ENCODE data around the gene BID.
A peak's percentile ranks its signal among the peaks of the same experiment; 100 is the strongest.

The BID gene

DNA sequence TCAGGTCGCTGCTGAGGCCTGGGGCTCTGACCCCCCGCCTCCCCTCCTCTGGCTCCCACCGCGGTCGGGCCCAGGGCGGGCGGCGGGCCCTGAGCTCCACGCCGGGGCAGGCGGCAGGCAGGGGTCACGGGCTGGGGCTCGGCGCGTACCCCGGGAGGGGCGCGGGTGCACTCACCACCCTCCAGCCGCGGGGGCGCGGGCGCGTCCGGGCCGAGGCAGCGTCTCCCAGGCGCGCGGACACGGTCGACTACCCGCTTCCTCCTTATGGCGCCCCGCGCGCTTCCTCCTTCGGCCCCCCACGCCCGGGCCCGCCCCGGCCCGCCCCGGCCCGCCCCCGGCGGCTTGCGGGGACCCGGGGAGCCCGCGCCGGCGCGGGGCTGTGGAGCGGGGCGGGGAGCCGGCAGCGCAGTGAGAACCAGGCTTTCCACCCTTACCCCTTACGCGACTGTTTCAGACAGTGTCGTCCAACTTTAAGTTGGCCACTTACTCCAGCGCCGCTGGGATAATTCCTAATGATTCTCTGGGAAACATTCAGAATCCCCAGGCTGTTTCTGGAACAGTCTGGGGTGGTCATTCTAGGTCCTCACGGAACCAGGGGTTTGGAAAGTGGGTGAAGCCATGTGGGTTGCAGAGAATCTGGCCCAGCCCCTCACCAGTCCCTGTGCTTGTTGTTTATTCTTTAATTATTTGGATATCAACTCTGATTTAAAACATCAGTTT, at the start of gene BID:
TSS of gene BID (minus strand) at position 264 of the 720 bp plus-strand sequence. CDS start 24,353 bp downstream, outside the sequence.
- DNase-seq, result peak; percentile 46

DNA sequence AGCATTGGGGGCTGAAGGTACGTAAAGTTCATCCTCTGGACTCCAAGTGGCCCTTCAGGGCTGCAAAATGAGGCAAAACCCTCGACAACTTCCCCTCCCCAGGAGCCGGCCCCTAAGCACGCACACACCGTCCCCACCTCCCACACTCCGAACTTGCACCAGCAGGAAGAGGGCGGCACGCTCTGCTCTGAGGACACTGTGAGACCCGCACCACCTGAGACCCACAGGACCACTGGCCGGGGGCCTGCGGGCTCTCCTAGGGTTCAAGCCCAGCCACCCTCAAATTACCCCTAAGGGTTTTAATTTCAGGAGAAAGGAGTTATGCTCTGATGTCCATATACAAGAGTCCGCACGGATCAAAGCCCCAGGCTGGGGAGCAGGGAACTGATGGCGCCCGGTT, 49.7 kb upstream of the BID start:
- no peak for DNase-seq

DNA sequence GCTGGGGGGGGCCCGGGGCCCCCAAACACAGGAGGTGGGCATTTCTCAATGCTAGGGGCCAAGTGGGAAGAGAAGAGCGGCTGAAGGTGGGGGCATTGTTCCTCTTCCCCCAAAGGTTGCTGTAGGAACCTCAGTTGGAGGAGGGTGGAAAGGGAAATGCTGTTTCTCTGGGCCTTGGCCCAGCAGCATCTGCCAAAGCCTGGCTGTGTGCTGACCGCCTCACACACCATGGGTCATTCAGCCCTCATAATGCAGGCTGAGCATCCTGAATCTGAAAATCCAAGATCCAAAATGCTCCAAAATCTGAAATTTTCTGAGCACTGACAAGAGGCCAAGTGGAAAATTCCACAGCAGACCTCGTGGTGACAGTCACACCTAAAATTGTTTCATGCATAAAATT, 49.0 kb upstream of the BID start:
- no peak for DNase-seq

DNA sequence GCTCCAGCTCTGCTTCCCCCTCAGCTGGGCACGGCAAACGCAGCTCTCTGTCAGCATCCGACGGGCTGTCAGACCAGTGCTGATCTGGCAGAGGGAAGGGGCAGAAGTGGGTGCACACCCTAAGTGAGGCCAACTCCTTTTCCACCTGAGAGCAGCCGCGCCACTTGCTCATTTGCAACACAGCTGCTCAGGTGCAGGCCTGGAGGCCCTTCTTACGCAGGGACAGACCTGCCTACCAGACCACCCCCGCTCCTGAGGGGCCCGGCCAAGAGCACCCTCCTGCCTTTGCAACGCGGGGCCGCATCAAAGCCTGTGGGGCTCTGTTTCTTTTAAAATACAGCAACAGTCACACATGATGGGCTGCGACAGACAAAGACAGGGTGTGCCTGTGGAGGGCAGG, 47.8 kb upstream of the BID start:
- DNase-seq, result no peak

DNA sequence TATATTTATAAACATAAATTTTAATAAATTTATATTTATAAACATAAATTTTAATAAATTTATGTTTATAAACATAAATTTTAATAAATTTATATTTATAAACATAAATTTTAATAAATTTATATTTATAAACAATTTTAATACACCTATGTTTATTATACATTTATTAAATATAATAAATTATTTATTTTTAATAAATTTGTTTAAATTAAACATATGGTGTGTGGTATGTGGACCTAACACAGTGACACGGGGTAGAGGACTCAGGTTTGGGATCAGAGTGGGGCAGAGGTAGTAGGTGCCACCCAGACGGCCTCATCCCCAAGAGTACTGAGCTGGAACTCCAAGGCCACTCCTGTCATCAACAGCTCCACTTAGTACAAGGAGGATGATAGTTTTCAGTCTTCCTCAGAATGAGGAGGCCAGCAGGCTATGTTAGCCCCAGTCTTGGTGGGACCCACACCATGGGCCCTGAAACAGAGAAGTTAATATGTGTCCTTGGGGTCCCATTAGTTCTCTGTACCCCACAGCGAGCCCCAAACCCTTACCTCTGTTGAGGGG, 46.7 kb upstream of the BID start:
- no peak for DNase-seq

DNA sequence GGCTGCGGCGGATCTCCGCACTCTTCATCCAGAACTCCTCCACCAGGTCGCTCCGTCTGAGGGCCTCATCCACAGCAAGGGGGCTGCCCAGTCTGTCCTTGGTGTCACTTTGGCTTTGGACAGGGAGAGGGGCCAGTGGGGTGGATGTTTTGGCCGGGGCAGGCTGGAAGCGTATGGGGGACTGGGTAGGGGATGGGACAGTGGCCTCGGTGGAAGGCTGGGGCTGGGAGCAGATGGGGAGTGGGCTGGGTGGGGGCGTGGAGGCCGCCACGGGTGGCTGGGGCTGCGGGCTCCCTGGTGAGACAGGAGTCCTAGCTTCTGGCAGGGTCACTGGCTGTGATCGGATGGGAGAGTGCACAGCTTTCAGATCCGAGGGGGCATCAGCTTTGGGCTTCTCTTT, 44.4 kb upstream of the BID start:
- no peak for DNase-seq

DNA sequence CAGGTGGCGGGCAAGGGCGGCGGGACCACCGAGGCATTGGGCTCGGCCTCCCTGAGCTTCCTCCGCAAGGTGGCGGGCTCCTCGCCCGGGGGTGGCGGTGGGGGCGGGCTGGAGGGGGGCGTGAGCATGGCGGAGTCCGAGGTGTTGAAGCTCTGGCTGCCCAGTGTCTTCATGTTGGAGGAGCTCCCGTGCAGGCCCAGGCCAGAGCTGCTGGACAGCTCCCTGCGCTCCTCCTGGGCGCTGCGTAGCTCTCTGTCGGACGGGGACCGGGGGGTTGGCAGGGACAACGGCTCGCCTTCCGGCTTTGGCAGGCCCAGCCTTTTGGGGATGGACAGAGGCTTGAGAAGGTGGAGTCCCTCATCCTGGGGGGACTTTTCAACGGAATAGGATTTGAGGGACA, 43.9 kb upstream of the BID start:
- no peak for DNase-seq

DNA sequence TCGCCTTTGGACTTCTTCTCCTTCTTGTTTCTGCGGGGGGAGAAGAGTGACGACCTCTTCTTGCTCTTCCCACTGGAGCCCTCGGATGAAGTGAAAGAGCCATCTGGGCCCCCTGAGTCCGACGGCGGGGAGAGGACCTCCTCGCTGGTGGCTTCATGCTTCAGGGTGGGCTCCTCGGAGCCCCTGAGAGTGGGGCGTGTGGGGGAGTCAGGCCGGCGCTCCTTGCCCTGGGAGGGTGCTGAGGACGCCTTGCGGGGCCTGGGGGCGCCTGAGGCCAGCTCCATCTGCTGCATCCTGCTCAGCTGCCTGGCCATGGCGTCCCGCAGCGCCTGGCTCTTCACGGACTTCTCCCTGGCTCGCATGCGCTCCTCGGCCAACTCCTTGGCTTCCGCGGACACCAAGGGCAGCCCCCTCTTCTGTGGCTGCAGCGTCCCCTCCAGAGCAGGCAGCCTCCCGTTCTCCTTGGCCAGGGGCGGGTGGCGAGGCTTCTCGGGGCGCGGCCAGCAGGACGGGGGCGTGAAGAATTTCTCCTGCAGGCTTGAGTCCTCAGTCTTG, 43.3 kb upstream of the BID start:
- DNase-seq, result no peak

DNA sequence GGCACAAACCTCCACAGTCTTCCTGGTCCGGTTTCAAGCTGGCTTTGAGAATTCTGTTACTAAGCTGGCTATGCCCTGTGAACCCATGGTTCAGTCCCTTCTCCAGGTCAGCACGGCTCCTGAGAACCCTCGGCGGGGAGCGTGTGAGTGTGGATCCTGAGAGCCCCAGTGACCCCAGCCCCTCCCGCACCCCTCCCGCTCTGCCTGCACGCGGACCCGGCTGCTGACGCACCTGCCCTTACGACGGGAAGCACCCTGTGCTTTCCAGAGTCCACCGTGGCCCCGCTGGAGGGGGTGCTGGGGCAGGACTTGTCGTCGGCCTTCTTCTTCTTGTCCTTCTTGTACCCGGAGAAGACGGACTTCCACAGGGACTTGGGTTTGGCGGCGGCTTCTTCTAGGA, 42.8 kb upstream of the BID start:
- no peak for DNase-seq

DNA sequence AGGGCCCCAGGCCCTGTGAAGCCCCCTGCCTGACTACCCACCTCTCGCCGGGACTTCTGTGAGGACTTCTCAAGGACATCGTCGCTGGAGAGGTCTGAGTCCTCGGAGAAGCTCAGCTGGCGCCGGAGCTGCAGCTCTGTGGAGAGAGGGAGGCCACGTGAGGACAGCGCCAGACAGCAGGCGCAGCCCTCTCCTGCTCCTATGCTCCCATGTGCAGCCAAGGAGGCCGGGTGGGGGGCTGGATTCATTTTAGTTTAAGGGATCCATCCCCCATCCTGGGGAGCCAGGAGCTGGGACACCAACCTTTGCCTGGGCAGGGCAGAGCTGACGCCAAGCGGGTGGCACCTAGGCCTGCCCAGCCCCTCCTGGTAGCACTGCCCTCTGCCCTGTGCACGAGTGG, 42.4 kb upstream of the BID start:
- DNase-seq, result no peak

DNA sequence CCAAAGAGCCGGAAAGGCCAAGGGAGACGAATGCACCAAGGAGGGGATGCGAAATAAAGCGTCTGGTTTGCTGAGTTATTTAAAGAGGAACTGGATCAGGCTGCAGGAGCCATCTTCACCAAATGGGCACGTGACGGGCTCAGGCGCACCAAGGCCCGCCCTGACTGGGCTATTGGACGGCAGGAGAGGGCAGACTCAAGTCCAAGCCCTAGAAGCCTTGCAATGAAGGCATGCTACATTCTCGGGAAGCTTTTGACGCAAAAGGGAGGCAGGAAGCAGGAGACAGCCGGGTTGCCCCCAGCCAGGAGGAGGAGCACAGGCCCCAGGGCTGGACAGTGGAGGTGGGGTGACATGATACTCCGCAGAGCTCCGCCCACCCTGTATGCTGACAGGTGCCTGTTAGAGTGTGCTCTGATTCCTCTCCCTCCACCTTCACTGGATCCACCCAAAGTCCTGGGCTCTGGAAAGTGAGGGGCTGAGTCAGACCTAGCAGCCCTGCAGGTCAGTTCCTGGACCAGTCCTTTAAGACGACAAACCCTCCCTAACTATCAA, 41.5 kb upstream of the BID start:
- DNase-seq, result no peak

DNA sequence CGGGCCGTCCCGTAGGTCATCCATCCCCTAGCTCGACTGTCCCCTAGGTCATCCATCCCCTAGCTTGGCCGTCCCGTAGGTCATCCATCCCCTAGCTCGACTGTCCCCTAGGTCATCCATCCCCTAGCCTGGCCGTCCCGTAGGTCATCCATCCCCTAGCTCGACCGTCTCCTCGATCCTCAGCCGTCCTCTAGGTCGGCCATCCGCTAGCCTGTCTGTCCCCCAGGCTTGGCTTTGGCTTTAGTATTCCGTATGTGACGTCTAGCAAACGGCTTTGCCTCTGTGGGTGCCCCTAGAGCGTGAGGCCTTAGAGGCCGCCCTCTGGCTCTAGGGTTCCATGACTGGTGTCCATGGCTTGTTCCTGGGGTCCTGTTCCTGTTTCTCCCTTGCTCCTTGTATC, 40.6 kb upstream of the BID start:
- DNase-seq, result no peak

DNA sequence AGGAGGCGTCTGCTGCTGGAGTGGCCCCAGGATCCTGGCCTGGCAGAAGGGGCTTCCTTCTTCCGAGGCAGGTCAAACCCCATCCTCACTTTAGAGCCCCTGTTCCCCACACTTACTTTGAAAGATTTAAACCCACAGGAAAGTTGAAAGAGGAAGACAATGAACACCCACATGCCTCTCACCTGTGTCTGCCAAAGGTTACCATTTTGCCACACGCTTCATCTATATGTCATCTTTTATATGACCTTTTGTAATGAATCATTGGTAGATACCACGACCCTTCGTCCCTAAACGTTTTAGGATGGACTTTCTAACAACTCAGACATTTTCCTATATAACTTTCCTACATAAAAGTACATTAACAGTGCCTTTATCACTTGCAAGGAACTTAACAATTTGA, 39.8 kb upstream of the BID start:
- no peak for DNase-seq

DNA sequence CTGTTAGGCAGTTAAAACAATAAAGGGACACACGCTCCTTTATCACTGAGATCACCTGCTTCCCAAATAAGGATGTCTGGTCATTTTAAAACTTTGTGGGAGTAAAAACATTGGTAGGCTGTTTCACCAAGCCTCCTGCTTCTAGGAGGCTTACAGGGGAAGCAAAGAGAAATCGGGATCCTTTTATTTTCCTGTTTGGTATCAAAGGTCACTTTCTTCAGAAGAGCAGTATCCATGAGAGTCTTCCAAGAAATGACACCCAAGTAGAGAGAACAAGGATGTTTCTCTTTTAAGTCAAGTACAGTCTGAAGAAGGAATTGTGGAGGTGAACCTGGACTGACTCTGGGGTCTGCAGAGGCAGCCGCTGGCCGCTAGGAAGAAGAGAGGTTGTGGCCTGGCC, 36.9 kb upstream of the BID start:
- no peak for DNase-seq

DNA sequence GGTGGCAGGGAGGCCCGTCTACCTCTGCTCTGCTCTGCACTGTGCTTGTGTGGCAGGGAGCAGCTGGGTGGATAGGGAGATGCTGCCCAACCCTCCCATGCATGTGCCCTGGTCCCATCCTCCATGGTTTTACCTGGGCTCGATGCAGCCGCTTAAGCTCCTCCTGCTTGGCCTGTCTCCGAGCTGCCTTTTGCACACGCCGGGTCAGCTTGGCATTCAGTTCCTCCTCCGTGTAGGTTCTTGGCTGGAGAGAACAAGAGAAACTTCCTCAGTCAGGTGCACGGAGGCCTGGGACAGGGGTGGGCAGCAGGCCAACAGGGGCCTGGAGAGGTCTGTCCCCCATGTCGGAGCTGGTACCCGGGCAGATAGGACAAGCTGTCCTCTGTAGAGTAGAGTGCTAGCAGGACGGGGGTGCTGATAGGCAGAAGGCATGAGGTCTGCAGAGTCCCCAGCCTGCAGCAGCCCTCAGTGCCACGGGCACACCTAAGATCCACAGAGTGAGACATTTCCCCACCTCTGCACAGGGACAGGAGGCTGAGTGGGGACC, 36.4 kb upstream of the BID start:
- no peak for DNase-seq

DNA sequence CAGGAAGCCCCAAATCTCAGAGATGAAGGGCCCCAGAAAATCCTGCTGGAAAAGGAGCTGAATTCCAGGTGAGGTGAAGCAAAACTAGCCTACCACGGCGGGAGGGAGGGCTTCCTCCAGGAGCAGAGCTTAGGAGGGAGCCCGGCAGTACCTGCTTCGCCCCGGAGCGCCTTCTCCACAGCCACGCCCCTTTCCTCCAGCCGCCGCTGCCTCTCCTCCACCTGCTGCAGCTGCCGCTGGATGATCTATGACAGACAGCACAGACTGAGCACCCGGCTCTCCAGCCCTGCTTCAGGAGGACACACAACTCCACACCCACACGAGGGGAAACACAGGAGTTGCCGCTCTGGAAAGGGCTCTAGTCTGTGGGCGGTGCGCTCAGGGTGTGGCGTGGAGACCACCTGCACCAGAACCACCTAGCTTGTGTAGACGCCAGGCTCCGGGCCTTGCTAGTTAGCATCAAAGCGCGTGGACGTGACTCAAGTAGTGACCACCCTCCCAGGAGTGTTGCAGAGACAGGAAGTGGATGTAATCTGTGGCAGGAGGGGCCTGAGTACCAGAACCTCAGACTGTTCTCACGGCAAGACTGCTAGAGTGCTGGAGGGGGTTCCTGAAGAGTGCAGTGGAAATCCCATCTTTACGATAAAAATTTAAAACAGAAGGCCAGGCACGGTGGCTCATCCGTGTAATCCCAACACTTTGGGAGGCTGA, 34.6 kb upstream of the BID start:
- no peak for DNase-seq

DNA sequence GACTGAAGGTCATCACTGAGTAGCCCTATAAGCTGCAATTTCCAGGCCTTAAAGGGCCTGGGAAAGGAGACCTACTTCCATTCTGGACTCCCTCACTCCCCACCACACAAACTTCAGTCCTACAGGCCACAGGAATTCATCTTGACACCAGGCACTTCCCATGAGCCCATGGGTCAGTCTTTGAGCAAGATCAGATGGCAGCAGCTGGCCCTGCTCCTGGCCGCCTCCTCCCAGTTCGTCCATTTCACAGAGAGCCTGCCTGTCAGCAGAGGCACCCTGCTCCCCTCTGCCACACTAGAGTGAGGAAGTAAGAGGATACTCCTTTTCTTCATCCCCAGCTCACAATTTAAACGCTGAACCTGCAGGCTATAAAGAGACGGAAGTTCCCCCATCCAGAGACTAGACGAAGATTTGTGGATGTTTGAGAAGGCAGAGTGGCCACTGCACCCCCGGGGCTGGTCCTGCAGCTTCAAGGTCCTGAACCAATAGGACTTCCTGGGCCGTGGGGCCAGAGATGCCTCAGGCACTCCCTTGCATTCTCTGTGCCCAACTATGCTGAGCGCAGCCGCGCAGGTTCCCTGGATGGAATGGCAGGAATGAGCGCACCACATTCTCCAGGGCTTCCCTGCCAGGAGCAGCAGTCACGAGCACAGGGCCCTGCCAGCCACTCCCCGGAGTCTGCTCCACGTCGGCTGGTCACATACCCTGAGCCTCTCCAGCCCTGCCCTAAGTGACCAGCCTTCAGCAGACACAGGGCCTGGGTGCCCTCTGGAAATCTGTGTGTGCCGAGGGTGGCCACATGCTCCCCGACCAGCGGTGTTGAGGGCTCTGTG, 33.5 kb upstream of the BID start:
- no peak for DNase-seq

DNA sequence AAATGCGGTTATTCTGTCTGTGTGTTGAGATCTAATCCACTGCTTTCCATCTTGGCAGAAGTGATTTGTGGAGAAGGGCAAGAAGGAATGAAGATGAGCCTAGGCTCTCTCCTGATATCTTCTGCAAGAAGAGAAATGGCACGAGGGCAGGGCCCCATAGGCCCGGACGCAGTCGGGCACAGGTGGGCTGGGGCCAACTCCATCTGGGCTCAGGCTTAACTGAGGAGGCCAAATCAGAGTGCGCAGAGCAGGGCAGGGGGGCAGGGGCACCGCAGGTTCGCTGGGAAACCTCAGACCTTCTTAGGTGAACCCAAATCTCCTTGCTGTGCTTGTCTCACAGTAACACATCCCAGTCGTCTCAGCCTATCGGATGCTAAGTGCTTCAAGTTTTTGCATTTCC, 32.8 kb upstream of the BID start:
- DNase-seq, result no peak

DNA sequence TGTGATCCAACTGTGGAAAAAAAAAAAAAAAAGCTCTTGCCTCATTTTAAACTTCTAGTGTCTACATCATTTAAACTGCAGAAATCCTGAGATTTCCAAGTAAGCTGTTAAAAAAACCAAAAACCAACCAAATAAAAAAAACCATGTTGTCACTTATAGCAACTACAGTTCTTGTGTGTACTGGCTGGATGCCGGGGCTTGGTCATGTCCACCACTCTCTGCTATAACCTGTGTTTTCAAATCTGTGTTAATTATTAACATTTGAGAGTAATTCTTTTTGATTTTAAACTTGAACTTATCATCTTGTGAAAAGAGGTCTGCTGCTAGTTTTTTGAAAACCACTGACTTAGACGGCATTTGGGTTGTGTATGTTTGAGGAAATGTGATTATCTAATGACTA, 32.2 kb upstream of the BID start:
- no peak for DNase-seq

DNA sequence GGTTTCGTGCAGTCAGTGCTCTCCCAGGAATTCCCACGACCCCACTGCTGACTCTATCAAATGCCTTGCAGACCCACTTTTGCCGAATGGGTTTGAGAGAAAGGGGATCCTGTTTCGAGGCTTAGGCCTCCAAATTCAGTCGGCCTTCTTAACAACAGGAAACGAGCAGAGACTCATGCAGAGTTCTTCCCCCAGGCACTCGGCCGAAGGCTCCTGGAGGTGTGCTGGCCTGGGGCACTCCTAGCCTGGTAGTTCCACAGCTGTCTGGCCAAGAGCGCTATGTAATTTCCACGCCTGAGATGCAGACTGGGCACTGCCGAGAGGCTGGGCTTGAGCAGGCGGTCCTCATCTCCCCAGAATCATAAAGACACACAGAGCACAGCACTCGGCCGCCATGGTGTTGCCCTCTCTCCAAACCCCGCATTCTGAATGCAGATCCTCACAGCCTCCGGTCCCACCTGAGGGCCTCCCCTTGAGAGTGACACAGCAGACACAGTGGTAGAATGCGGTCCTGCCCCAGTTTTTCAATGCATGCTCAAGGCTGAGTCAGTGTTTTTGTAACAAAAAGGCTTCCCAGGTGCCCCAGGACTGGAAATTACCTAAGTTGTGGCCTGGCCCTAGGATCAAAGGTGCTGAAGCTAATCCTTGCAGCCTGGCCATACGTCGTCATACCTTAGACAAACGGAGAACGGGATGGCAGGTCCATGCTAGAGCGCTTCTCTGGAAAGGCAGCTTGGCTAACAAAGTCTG, 30.2 kb upstream of the BID start:
- no peak for DNase-seq

DNA sequence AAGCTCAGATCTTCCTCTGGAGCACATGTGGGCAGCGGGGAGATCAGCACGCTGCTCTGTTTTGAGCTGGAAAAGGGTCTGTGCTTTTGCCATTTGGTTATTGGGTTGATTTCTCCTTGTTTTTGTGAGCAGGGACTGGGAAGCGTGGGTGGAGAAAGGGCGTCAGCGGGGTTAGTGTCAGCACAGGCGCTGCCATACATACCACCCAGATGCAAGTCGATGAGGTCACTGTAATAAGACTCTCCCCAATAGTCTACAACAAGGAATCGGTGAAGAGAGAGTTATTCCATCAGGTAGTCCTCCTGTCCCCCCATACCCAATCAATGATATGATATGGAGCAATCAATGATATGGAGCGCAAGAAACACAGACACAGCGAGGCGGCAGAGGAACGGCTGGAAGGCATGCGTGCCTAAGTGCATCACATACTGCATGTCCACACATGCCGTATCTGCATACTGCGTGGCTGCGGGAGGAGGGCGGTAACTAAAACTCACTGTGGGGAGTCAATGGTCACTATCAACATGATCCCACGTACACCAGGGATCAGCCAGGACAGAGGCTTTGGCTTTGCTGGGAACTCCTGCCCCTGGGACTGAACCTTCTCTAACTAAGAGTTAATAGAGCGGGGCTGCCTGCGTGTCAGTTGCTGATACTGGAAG, 29.5 kb upstream of the BID start:
- DNase-seq, result no peak
